Lower lobe of right lung (tissue), 2 donors: Measurements from ENCODE around the gene PNKD. TPM values are rescaled to one million over a fixed set of nuclear protein-coding genes. Genes with fewer than 3 reads are reported as not detected.

Source experiments
- ATAC-seq, 2 donors: fragments of 200-7000 bp; cut with Tn5 transposase; one replicate each; pipeline ENCODE4 v1.9.1; 2020 to 2022; ENCODE audit warnings: mild to moderate bottlenecking in 2 of 2, moderate library complexity in 2 of 2
- DNase-seq: peaks from one replicate; pipeline ENCODE4 v3.0.0-alpha.2; 2020
- H3K27ac ChIP-seq: fragments of 200-600 bp; one replicate; pipeline ENCODE4 v1.8.0; 2022
- H3K27me3 ChIP-seq: fragments of 200-600 bp; one replicate; pipeline ENCODE4 v1.8.0; 2022; ENCODE audit warnings: low read depth
- H3K36me3 ChIP-seq: fragments of 200-600 bp; one replicate; pipeline ENCODE4 v1.8.0; 2022; ENCODE audit warnings: mild to moderate bottlenecking
- H3K4me1 ChIP-seq: fragments of 200-600 bp; one replicate; pipeline ENCODE4 v1.8.0; 2022
- H3K4me3 ChIP-seq: fragments of 200-600 bp; one replicate; pipeline ENCODE4 v1.8.0; 2022; ENCODE audit warnings: mild to moderate bottlenecking
- H3K9me3 ChIP-seq: fragments of 200-600 bp; one replicate; pipeline ENCODE4 v1.8.0; 2022
- CTCF ChIP-seq: fragments of 200-600 bp; IDR thresholded peaks from one replicate; pipeline ENCODE4 v1.8.0; 2022; ENCODE audit warnings: antibody characterized with exemption, mild to moderate bottlenecking
- intact Hi-C: fragments of 100-400 bp; cut with DNase I; formaldehyde crosslinking; loops from one replicate; pipeline ENCODE4 v1.11.0; 2022
- total RNA-seq: library from RNA; stranded (reverse); fragmentation: NEBNext Ultra II Directional; extraction: Animal tissue kit (Norgen Biotek cat#: 25700); gene quantifications from one replicate; pipeline ENCODE4 v1.2.1, GENCODE V29; 2021
- donor health status: DM: no; HTN: yes; CAD: no; lungs with severe emphysema.

PNKD gene
- total RNA-seq, 1 donor from 2014 or later: 65.8 TPM

GRCh38 chr2:218286570-218287459 lies 16.5 kb downstream of the PNKD start:
- Histone ChIP-seq H3K4me3 (peak overlapping the region; percentile 54), H3K9me3 (no peaks in the 10 kb centered on the region), H3K36me3 (peaks cover 31% of the 10 kb centered on the region), H3K4me1 (peaks cover 98% of the 10 kb centered on the region), H3K27ac (peak overlapping the region; percentile 97), H3K27me3 (no peaks in the 10 kb centered on the region)
- DNase-seq (peak; percentile 91), ATAC-seq (peak; percentile 87 to 92)
- intact Hi-C loops: no loop called here
- no peak for TF ChIP-seq CTCF

- Histone ChIP-seq H3K36me3 (peaks cover 6% of the 10 kb centered on the region), H3K4me1 (peaks cover 92% of the 10 kb centered on the region), H3K4me3 (peak overlapping the region; percentile 81), H3K27me3 (no peaks in the 10 kb centered on the region), H3K27ac (peak overlapping the region; percentile 97), H3K9me3 (no peaks in the 10 kb centered on the region)
- peak in 1 of 2 donors; percentile 6 for ATAC-seq
- no peak for DNase-seq
- intact Hi-C loops: loop anchor here (10.0 kb wide), 1 partner anchor 75 kb away; no protein-coding TSS in a partner anchor
- TF ChIP-seq CTCF: no peak
These were observed 19.5 kb downstream of the PNKD start for GRCh38 chr2:218289639-218290315.

GRCh38 chr2:218290316-218291261 lies 20.3 kb downstream of the PNKD start:
- H3K9me3 ChIP-seq: no peaks in the 10 kb centered on the region
- no peaks in the 10 kb centered on the region for H3K27me3 ChIP-seq
- peak overlapping the region; percentile 97 for H3K27ac ChIP-seq
- H3K4me3 ChIP-seq: peak overlapping the region; percentile 81
- H3K36me3 ChIP-seq: peaks cover 6% of the 10 kb centered on the region
- no peak for DNase-seq
- H3K4me1 ChIP-seq: peaks cover 92% of the 10 kb centered on the region
- no peak for TF ChIP-seq CTCF
- intact Hi-C loops: loop anchor here (10.0 kb wide), 1 partner anchor 74 kb away; no protein-coding TSS in a partner anchor
- no peak for ATAC-seq

- ATAC-seq (peak; percentile 31 to 33), DNase-seq (peak; percentile 65)
- TF ChIP-seq CTCF: no peak
- Histone ChIP-seq H3K27ac (peak overlapping the region; percentile 97), H3K9me3 (no peaks in the 10 kb centered on the region), H3K27me3 (no peaks in the 10 kb centered on the region), H3K4me3 (peak overlapping the region; percentile 81), H3K36me3 (no peaks in the 10 kb centered on the region), H3K4me1 (peaks cover 92% of the 10 kb centered on the region)
- intact Hi-C loops: loop anchor here (10.0 kb wide), 1 partner anchor 73 kb away; no protein-coding TSS in a partner anchor
These were observed 21.2 kb downstream of the PNKD start for GRCh38 chr2:218291318-218292047.
